Tracheal epithelial cell (primary cell): ENCODE data around the gene DOK1. TPM values are rescaled to one million over a fixed set of nuclear protein-coding genes. Genes with fewer than 3 reads are reported as not detected.

Source experiments
- total RNA-seq: library from RNA; depleted of rRNA; stranded (reverse); fragments of >200 nt; gene quantifications from 2 replicates; pipeline ENCODE4 v1.2.1, GENCODE V29; 2014

Gene DOK1
- 3.0 and 3.9 TPM in 2 replicates for total RNA-seq

GRCh38 chr2:74553892-74554819, at the start of gene DOK1, which contains the start of gene LOXL3:
Gene DOK1 (plus strand): TSS chr2:74554720. CDS start chr2:74554755, 35 bp downstream.
Gene LOXL3 (minus strand): TSS chr2:74553942. CDS start chr2:74552634, 1,308 bp downstream.

DNA sequence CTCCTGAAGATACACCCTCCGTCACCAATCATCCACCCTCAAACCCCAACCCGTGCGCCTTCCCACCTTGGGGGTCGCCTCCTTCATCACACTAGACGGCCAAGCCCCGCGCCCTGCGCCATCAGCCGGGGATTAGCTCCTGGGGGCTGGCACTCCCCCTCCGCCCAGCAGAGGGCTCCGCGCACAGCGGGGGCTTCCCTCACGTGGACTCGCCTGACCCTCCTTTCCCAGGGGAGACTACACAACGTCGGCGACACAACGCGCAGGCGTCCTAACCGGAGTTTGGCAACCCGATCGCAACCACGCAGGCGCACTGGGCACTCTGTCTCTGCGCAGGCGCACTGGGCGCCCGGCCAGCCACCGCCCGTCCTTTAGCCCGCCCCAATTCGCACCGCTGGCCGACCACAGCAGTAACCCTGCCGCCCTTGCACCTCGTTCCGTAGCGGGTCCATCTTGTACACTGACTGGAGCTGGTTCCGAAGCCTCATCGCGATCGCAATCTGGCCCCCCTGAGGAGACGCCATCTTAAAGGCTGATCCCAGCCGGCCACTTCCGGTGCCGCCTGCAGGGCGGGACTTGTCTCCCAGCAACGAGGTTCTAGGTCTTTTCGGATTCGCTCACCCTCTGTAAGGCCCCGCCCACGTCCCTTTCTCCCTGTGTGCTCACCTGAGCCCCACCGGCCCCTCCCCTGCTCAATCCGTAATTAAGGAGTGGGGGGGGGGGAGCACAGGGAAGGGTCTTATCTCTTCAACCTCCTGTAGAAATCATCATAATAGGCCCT, 47.2 kb upstream of the DOK1 start, which contains the start of gene PCGF1:
TSS of gene PCGF1 (minus strand) at position 551 of the 781 bp plus-strand sequence. CDS start at position 524, 27 bp downstream.

DNA sequence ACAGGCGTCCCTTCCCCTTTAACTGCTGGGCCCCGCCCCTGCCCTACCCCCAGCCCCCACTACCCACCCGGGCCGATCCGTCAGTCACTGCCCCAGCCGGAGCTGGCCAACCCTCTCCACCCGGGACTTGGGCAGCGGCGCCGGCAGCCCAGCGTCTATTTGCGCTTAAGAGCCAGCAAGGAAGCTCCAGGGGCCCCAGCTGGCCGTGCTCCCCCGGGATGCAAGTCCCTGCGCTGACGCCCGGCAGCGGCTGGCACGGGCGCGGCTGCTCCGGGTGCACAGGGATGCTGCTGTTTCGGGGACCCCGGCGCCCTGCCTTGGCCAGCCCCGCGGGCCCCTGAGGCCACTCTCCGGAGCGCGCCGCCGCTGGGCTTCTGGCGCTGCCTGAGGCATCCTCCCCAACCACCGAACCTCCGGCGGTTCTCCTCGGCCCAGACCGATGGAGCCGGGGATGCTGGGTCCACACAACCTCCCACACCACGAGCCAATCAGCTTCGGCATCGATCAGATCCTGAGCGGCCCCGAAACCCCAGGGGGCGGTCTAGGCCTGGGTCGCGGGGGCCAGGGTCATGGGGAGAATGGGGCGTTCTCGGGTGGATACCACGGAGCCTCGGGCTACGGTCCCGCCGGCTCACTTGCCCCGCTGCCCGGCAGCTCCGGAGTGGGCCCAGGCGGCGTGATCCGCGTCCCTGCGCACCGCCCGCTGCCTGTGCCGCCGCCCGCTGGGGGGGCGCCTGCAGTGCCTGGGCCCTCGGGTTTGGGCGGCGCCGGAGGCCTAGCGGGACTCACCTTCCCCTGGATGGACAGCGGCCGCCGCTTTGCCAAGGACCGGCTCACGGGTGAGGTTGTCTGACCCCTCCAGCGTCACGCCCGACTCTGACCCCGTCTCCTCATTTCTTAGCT, 39.9 kb upstream of the DOK1 start, which contains the start of gene TLX2:
TSS of gene TLX2 (plus strand) at position 83 of the 903 bp plus-strand sequence. CDS start at position 440, 357 bp downstream.

DNA sequence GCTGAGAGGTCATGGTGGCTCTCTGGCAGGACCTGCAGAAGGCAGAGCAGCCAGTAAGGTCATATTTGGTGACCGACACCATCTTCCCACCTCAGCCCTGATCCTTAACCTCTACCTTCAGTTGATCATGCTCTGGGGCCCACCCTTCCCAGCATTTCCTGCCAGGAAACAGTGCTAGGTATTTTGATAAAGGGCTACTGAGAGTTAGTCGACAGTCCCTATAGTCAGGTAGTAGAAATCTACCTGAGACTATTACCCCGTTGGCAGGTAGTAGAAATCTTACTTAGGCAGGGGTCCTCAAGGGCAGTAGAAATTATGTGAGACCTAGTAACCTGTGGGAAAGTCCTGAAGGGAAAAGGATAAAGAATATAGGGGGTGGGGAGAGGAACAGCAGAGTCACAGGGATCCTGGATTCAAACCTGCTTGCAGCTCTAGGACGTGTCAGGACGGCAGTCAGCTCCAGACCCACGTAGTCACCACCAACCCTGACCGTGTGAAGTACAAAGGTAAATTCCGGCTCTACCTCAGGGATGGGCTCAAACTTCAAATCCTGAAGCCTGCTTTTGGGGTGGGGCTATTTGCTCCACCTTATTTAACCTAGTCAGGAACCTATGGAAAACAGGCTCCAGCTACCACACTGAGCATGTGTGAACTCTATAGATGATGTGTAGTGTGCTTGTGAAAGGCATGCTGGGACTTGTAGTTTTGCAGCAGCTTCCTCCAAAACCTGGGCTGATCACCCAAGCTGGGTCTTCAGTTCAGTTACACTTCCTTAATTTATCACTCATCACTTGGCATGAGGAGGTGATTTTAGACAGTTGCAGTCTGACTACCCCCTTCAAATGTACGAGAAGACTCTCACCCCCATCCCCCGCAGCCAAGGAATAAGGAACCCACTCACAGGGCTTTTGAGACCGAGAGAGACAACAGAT, 28.5 kb upstream of the DOK1 start, which contains the start of gene DQX1:
TSS of gene DQX1 (minus strand) at position 515 of the 932 bp plus-strand sequence. CDS start at position 13, 502 bp downstream.

GRCh38 chr2:74529357-74530238, 24.9 kb upstream of the DOK1 start, which contains the start of the genes AUP1 and HTRA2:
Gene AUP1 (minus strand): TSS chr2:74529706. CDS start chr2:74529629, 77 bp downstream.
Gene HTRA2 (plus strand): TSS chr2:74529933. CDS start chr2:74530007, 74 bp downstream.

Other genes starting within 250 kb of the DOK1 start
- 0.24 and 0.64 TPM in 2 replicates for gene SLC4A5, start 211.3 kb upstream of the DOK1 start, total RNA-seq
- gene DCTN1, start 174.4 kb upstream of the DOK1 start, total RNA-seq, result 44.1 and 82.9 TPM in 2 replicates
- 0.64 and 0.72 TPM in 2 replicates for gene C2orf81, start 133.1 kb upstream of the DOK1 start, total RNA-seq
- gene WDR54, start 133.0 kb upstream of the DOK1 start, total RNA-seq, result 34.1 and 62.7 TPM in 2 replicates
- gene RTKN, start 112.8 kb upstream of the DOK1 start, total RNA-seq, result 24.3 and 53.7 TPM in 2 replicates
- 9.4 and 10.4 TPM in 2 replicates for gene INO80B, start 99.6 kb upstream of the DOK1 start, total RNA-seq
- gene WBP1, start 96.3 kb upstream of the DOK1 start, total RNA-seq, result 29.6 and 32.8 TPM in 2 replicates
- gene MOGS, start 89.3 kb upstream of the DOK1 start, total RNA-seq, result 65.3 and 67.6 TPM in 2 replicates
- 27.7 and 32.5 TPM in 2 replicates for gene MRPL53, start 82.0 kb upstream of the DOK1 start, total RNA-seq
- gene CCDC142, start 71.7 kb upstream of the DOK1 start, total RNA-seq, result 11.3 and 14.5 TPM in 2 replicates
- gene TTC31, start 71.6 kb upstream of the DOK1 start, total RNA-seq, result 8.0 and 10.9 TPM in 2 replicates
- gene LBX2, start 55.1 kb upstream of the DOK1 start, total RNA-seq, result 1.2 and 3.2 TPM in 2 replicates
- 30.7 and 33.7 TPM in 2 replicates for gene PCGF1, start 47.0 kb upstream of the DOK1 start, total RNA-seq
- not detected in 2 replicates for gene TLX2, start 40.3 kb upstream of the DOK1 start, total RNA-seq
- gene DQX1, start 28.5 kb upstream of the DOK1 start, total RNA-seq, result 2.8 and 4.6 TPM in 2 replicates
- 160 and 193 TPM in 2 replicates for gene AUP1, start 25.0 kb upstream of the DOK1 start, total RNA-seq
- gene HTRA2, start 24.8 kb upstream of the DOK1 start, total RNA-seq, result 55.4 and 59.8 TPM in 2 replicates
- 0.21 and 1.4 TPM in 2 replicates for gene LOXL3, start 778 bp upstream of the DOK1 start, total RNA-seq
- gene M1AP, start 93.6 kb downstream of the DOK1 start, total RNA-seq, result 0.96 and 4.5 TPM in 2 replicates
- gene SEMA4F, start 99.5 kb downstream of the DOK1 start, total RNA-seq, result 5.8 and 8.7 TPM in 2 replicates